ENCODE measurements around the gene ACER2. TPM values are rescaled to one million over a fixed set of nuclear protein-coding genes. Genes with fewer than 3 reads are reported as not detected.

ACER2 gene
- total RNA-seq (2022; extraction: Qiagen RNA extraction) = 2.0 to 3.1 TPM (median 2.9 TPM) in 5 replicates

GRCh38 chr9:19408693-19409400 is at the start of gene ACER2:
Gene ACER2 (plus strand): TSS chr9:19409009. CDS start chr9:19409085, 76 bp downstream.

Other genes with a start within 250 kb of the ACER2 start
- gene DENND4C, start 178.3 kb upstream of the ACER2 start, total RNA-seq (2022; extraction: Qiagen RNA extraction) = 13.3 to 17.3 TPM (median 16.5 TPM) in 5 replicates
- 2,241 to 2,930 TPM (median 2,822 TPM) in 5 replicates for gene RPS6, start 28.8 kb upstream of the ACER2 start, total RNA-seq (2022; extraction: Qiagen RNA extraction)

Measured in A549 treated with Mapracorat at 1 μM for 4 hours (cell line).